A549 (cell line): ENCODE measurements around the gene NFE2. TPM values are rescaled to one million over a fixed set of nuclear protein-coding genes. Genes with fewer than 3 reads are reported as not detected.

ENCODE experiments used
- ATAC-seq, 2 experiments: fragments of 200-7000 bp in 1 of 2; fragments of >200 bp in 1 of 2; cut with Nextera tagmentation in 1 of 2; cut with Tn5 transposase in 1 of 2; 3 replicates each; pipeline versions ENCODE4 v1.8.0 to v1.9.1; 2018 to 2020; ENCODE audit warnings: mild to moderate bottlenecking in 1 of 2, moderate library complexity in 1 of 2
- CTCF ChIA-PET: fragments of 300-600 bp; sonication (Branson Sonifier 250); formaldehyde crosslinking; extraction: SDS; loops from one replicate; lab custom pipeline; 2021; ENCODE audit warnings: antibody characterized with exemption, inconsistent platforms; lab: Yijun Ruan, JAX
- POLR2A ChIA-PET: fragments of 350-600 bp; formaldehyde crosslinking; extraction: SDS; loops from one replicate; lab custom pipeline; 2021; ENCODE audit warnings: antibody characterized with exemption, inconsistent platforms; lab: Yijun Ruan, JAX
- DNase-seq, 2 experiments: peaks; one replicate each; pipeline versions ENCODE4 v3.0.0 to v3.0.0-alpha.2; 2011 to 2016; ENCODE audit warnings: low read depth in 1 of 2, low spot score in 1 of 2
- FAIRE-seq: peaks from 2 replicates; lab custom pipeline; 2011; peaks lifted over from hg19 to GRCh38; lab: Jason Lieb, UNC
- H3K27ac ChIP-seq, 2 experiments: fragments of >200 bp; sonication (Bioruptor Twin); formaldehyde crosslinking; 3 replicates each; pipeline ENCODE4 v1.5.1; 2016 to 2017
- H3K4me1 ChIP-seq: fragments of >200 bp; sonication (Bioruptor Twin); formaldehyde crosslinking; 3 replicates; pipeline ENCODE4 v1.6.1; 2016
- H3K4me2 ChIP-seq: fragments of >200 bp; sonication (Bioruptor Twin); formaldehyde crosslinking; 3 replicates; pipeline ENCODE4 v1.6.1; 2016
- H3K4me3 ChIP-seq: fragments of >200 bp; sonication (Bioruptor Twin); formaldehyde crosslinking; 3 replicates; pipeline ENCODE4 v1.5.1; 2016
- H3K9me3 ChIP-seq: fragments of >200 bp; sonication (Bioruptor Twin); formaldehyde crosslinking; 3 replicates; pipeline ENCODE4 v1.6.1; 2016
- CHD4 ChIP-seq: fragments of 200-600 bp; sonication (generic); IDR thresholded peaks from 2 replicates; pipeline ENCODE4 v1.6.1; 2016; ENCODE audit warnings: antibody characterized with exemption, mild to moderate bottlenecking, borderline replicate concordance
- EP300 ChIP-seq, 2 experiments: fragments of >200 bp; sonication (Bioruptor Twin); formaldehyde crosslinking; IDR thresholded peaks; 2 replicates in 1 of 2; 3 replicates in 1 of 2; pipeline ENCODE4 v1.6.1; 2016 to 2017
- HDAC2 ChIP-seq: fragments of 200-600 bp; sonication (generic); IDR thresholded peaks from 2 replicates; pipeline ENCODE4 v1.6.1; 2016
- HOXB13 ChIP-seq: fragments of 250-450 bp; sonication (Bioruptor Pico); IDR thresholded peaks from 2 replicates; pipeline ENCODE4 v1.5.0; 2020; ENCODE audit warnings: low read depth, mild to moderate bottlenecking, moderate library complexity
- HOXB5 ChIP-seq: fragments of 250-450 bp; sonication (Bioruptor Pico); IDR thresholded peaks from 2 replicates; pipeline ENCODE4 v1.5.0; 2020; ENCODE audit warnings: mild to moderate bottlenecking, moderate library complexity
- NR3C1 ChIP-seq: fragments of >200 bp; sonication (Bioruptor Twin); formaldehyde crosslinking; IDR thresholded peaks from 3 replicates; pipeline ENCODE4 v1.6.1; 2017
- POLR2AphosphoS2 ChIP-seq: conservative IDR thresholded peaks from 2 replicates; pipeline ENCODE4 v1.6.1; 2012; ENCODE audit warnings: low read length, improper control_type of control experiment, inconsistent platforms
- RAD21 ChIP-seq, 2 experiments: fragments of >200 bp in 1 of 2; sonication (Bioruptor Twin) in 1 of 2; formaldehyde crosslinking in 1 of 2; IDR thresholded peaks in 1 of 2; conservative IDR thresholded peaks in 1 of 2; 2 replicates in 1 of 2; 3 replicates in 1 of 2; pipeline ENCODE4 v1.6.1; 2012 to 2018; ENCODE audit warnings: inconsistent platforms in 1 of 2
- RARB ChIP-seq: fragments of 250-450 bp; sonication (Bioruptor Pico); IDR thresholded peaks from 2 replicates; pipeline ENCODE4 v1.8.0; 2021; ENCODE audit warnings: mild to moderate bottlenecking, moderate library complexity
- RCOR1 ChIP-seq: fragments of 150-350 bp; IDR thresholded peaks from 2 replicates; pipeline ENCODE4 v1.6.1; 2014; ENCODE audit warnings: antibody characterized with exemption, low read length, low read depth
- RFX5 ChIP-seq: fragments of 450-650 bp; IDR thresholded peaks from 2 replicates; pipeline ENCODE4 v1.7.1; 2014; ENCODE audit warnings: antibody characterized with exemption, mild to moderate bottlenecking, moderate library complexity
- TP53 ChIP-seq: fragments of 250-450 bp; sonication (Bioruptor Pico); IDR thresholded peaks from 2 replicates; pipeline ENCODE4 v1.5.0; 2021; ENCODE audit warnings: mild to moderate bottlenecking, moderate library complexity
- WGBS: methylation state at CpG from one replicate; pipeline ENCODE4 v1.1.6; 2017; ENCODE audit errors: missing lambda C conversion rate; 5-methylcytosine and 5-hydroxymethylcytosine counted together
- polyA plus RNA-seq, 4 experiments: library from polyadenylated mRNA; depleted of rRNA in 3 of 4; stranded (reverse); fragments of >200 nt; fragmentation: RNase III in 1 of 4; extraction: RNeasy Plus Mini Kit Qiagen cat#74134 plus additional on column Dnase treatment in 1 of 4; gene quantifications; 2 replicates in 3 of 4; 3 replicates in 1 of 4; pipeline ENCODE4 v1.2.3, GENCODE V29; 2011 to 2017
- TF ChIP-seq, protein P1 (sequence below): fragments of >200 bp; sonication (Bioruptor Twin); formaldehyde crosslinking; IDR thresholded peaks from 2 replicates; pipeline ENCODE4 v1.6.1; 2016
- TF ChIP-seq, protein P2 (sequence below): fragments of >200 bp; sonication (Bioruptor Twin); formaldehyde crosslinking; IDR thresholded peaks from 3 replicates; pipeline ENCODE4 v1.6.1; 2016
- TF ChIP-seq, protein P3 (sequence below): fragments of >200 bp; sonication (Bioruptor Twin); formaldehyde crosslinking; IDR thresholded peaks from 3 replicates; pipeline ENCODE4 v1.5.1; 2016
- TF ChIP-seq, protein P4 (sequence below): IDR thresholded peaks from 2 replicates; pipeline ENCODE4 v1.6.1; 2012

The NFE2 gene
- polyA plus RNA-seq, 2 of the 4 experiments (the other 2 are of a cell fraction) = 0.30 to 0.52 TPM

DNA sequence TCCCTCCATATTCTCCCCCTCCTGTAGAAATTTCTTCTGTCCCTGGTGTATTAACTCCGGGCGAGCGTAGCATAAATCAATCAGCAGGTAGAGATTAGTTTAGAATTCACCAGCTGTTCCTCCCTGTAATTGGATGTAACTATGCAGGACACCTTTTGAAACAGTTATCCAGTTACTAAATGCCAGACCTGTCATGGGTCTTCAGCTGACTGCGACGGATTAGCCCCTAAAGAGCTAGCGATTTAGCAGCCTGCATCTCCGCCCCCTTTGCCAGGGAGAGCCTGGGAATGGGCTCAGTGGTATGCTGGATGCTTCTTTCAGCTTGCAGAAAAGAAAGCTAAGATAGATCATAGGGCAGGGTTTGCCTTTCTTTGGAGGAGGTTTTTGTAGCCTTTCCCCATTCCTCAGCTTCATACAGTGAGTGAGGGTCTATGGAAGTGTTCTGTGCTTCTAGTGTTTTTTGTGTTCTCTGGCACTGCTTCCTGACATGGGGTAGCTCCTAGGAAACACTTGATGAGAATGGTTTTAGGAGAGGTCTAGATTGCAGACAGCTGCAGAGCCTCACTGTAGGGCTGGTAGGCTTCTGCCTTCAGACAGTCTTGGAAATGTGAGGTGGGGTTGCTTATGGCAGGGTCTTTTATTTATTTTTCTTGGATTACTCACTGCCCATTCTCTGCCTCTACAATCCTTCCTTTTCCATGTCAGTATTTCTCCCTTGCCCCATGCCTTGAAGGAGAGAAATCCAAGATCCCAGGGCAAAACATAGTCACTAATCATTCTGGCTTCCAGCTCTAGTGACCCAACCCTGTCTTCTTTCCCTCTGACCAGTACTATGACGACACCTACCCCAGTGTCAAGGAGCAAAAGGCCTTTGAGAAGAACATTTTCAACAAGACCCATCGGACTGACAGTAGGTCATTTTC, 40.8 kb upstream of the NFE2 start:
- Histone ChIP-seq H3K4me3 (no peak overlapping the region), H3K4me1 (no peaks in the 10 kb centered on the region), H3K9me3 (no peaks in the 10 kb centered on the region), H3K4me2 (no peak overlapping the region), H3K27ac (no peak overlapping the region)
- 95% methylated on average over 9 of the region's 9 CpGs for WGBS
- FAIRE-seq = no peak
- TF ChIP-seq TP53 (CRISPR knock-in tag) (no peak), RARB (CRISPR knock-in tag) (no peak)
- no peak for ATAC-seq
- ChIA-PET CTCF (interaction anchor here (0.6 to 5.8 kb wide), 13 partner anchors 8 to 90 kb away, joined by 3 to 52 read pairs (median 6); partner anchors contain the start of gene COPZ1), POLR2A (interaction anchor here (1.0 to 1.2 kb wide), 2 partner anchors 18 to 27 kb away, joined by 3 to 8 read pairs; no protein-coding TSS in a partner anchor)
- no peak for DNase-seq

DNA sequence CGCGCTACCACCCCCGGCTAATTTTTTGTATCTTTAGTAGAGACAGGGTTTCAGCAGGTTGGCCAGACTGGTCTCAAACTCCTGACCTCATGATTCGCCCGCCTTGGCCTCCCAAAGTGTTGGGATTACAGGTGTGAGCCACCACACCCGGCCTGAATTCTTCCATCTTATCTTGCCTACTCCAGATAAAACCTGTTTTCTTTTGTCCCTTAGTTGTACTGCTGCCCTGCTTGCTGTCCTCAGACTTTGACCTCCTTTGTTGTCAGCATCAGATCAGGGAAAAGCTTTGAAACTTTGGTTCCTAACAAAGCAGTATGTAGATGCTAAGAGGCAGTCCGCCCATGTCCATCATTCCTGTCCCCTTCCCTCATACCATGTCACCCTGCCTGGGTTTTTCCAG, 40.0 kb upstream of the NFE2 start:
- FAIRE-seq = no peak
- Histone ChIP-seq H3K4me3 (no peak overlapping the region), H3K4me2 (no peak overlapping the region), H3K27ac (no peak overlapping the region), H3K9me3 (no peaks in the 10 kb centered on the region), H3K4me1 (no peaks in the 10 kb centered on the region)
- ATAC-seq = no peak
- 91% methylated on average over 7 of the region's 7 CpGs for WGBS
- ChIA-PET CTCF (interaction anchor here (0.8 to 5.8 kb wide), 11 partner anchors 7 to 89 kb away, joined by 3 to 52 read pairs (median 6); partner anchors contain the start of gene COPZ1), POLR2A (interaction anchor here (1.2 kb wide), 1 partner anchor 18 kb away, joined by 8 read pairs; no protein-coding TSS in a partner anchor)
- no peak for TF ChIP-seq NR3C1
- DNase-seq = no peak

DNA sequence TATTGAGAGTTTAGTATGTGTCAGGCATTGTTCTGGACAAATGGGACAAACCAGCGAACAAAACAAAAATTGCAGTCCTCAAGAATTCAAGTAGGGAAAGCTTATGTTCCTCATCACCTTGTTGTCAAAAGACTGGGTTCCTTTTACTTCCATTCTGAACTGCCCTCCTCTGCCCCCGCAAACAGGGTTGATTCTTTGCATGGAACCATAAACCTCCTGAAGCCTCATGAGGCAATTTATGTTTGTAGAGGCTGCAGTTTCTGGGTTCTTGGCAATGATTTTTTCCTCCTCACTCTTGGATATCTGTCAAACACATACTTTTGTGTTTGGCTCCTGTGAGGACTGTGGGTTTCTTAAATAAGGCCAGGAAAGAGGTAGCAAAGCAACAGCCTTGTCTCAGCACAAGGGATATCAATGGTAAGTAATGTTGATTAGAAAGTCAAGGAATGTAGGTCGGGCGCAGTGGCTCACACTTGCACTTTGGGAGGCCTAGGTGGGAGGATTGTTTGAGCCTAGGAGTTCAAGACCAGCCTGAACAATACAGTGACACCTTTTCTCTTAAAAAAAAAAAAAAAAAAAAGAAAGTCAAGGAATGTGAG, 38.0 kb upstream of the NFE2 start:
- TF ChIP-seq HOXB13 (CRISPR knock-in tag) = no peak
- no peak for TF ChIP-seq RFX5
- no peak overlapping the region for H3K27ac ChIP-seq
- no peak overlapping the region for H3K4me2 ChIP-seq
- H3K9me3 ChIP-seq = no peaks in the 10 kb centered on the region
- no peak overlapping the region for H3K4me3 ChIP-seq
- whole genome bisulfite sequencing = 95% methylated on average over 4 of the region's 4 CpGs
- FAIRE-seq = no peak
- no peak for ATAC-seq
- ChIA-PET CTCF (interaction anchor here (1.0 to 8.3 kb wide), 5 partner anchors 14 to 100 kb away, joined by 3 to 125 read pairs (median 22); partner anchors contain the start of gene COPZ1), POLR2A (no interaction called here)
- no peak for DNase-seq
- H3K4me1 ChIP-seq = 0 out of 3 replicates have a peak, but pooled peaks cover 2% of the 10 kb centered on the region

DNA sequence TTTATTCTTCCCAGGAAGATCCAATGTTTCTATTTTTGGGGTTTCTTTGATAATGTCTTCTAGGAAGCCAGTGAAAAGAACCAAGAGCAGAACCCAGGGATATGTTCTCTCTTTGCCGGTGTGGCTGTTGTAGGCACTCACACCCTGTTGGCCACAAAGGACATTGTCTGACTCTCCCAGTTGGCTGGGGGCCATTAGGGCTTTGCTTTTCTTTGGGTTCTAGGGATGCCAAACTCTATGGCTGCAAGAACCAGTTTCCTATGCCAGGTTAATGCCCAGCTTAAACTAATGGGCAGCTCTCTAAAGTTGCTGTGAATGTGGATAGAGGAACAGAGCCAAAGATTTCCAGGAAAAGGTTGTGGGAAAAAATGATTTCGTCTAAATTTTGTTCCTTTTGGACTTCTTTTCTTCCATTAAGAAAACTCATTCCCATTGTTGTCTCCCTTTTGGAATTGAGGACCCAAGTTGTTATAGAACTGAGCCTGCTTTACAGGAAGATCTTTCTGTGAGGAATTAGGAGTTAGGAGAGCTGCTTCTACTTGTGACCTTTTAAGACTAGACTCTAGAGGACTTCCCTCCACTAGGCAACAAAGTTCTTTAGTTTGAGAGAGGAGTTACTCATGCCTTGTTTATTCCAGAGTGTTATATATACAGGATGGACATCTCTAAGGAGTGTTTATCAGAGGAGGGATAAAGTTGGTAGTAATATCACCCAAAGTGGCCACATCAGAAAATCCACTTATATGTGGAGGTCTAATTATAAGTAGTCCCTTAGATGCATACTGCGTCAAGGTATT, 37.2 kb upstream of the NFE2 start:
- ATAC-seq = no peak

More for the DNA sequence above, 37.2 kb upstream of the NFE2 start:
- CTCF ChIA-PET = interaction anchor here (1.0 to 8.3 kb wide), 12 partner anchors 9 to 101 kb away, joined by 3 to 125 read pairs (median 10); partner anchors contain the start of gene COPZ1
- WGBS = 91% methylated on average over 3 of the region's 3 CpGs
- Histone ChIP-seq H3K4me2 (no peak overlapping the region), H3K9me3 (no peaks in the 10 kb centered on the region), H3K4me3 (no peak overlapping the region), H3K4me1 (0 out of 3 replicates have a peak, but pooled peaks cover 2% of the 10 kb centered on the region), H3K27ac (no peak overlapping the region)
- TF ChIP-seq, protein P1, sequence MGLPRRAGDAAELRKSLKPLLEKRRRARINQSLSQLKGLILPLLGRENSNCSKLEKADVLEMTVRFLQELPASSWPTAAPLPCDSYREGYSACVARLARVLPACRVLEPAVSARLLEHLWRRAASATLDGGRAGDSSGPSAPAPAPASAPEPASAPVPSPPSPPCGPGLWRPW = no peak
- TF ChIP-seq CHD4 (no peak), RAD21 (conservative IDR thresholded peaks at IDR 0.05 in 1 of 2, IDR thresholded peaks at IDR 0.05 in 1 of 2) (no peak), EP300 (IDR thresholded peaks at IDR 0.05) (no peak), RCOR1 (no peak), RFX5 (no peak), POLR2AphosphoS2 (no peak), HOXB13 (CRISPR knock-in tag) (no peak), HOXB5 (no peak), HDAC2 (no peak)
- TF ChIP-seq, protein P2, sequence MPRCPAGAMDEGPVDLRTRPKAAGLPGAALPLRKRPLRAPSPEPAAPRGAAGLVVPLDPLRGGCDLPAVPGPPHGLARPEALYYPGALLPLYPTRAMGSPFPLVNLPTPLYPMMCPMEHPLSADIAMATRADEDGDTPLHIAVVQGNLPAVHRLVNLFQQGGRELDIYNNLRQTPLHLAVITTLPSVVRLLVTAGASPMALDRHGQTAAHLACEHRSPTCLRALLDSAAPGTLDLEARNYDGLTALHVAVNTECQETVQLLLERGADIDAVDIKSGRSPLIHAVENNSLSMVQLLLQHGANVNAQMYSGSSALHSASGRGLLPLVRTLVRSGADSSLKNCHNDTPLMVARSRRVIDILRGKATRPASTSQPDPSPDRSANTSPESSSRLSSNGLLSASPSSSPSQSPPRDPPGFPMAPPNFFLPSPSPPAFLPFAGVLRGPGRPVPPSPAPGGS = no peak
- TF ChIP-seq, protein P3, sequence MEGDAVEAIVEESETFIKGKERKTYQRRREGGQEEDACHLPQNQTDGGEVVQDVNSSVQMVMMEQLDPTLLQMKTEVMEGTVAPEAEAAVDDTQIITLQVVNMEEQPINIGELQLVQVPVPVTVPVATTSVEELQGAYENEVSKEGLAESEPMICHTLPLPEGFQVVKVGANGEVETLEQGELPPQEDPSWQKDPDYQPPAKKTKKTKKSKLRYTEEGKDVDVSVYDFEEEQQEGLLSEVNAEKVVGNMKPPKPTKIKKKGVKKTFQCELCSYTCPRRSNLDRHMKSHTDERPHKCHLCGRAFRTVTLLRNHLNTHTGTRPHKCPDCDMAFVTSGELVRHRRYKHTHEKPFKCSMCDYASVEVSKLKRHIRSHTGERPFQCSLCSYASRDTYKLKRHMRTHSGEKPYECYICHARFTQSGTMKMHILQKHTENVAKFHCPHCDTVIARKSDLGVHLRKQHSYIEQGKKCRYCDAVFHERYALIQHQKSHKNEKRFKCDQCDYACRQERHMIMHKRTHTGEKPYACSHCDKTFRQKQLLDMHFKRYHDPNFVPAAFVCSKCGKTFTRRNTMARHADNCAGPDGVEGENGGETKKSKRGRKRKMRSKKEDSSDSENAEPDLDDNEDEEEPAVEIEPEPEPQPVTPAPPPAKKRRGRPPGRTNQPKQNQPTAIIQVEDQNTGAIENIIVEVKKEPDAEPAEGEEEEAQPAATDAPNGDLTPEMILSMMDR = no peak
- TF ChIP-seq, protein P4, sequence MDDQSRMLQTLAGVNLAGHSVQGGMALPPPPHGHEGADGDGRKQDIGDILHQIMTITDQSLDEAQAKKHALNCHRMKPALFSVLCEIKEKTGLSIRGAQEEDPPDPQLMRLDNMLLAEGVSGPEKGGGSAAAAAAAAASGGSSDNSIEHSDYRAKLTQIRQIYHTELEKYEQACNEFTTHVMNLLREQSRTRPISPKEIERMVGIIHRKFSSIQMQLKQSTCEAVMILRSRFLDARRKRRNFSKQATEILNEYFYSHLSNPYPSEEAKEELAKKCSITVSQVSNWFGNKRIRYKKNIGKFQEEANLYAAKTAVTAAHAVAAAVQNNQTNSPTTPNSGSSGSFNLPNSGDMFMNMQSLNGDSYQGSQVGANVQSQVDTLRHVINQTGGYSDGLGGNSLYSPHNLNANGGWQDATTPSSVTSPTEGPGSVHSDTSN = no peak
- DNase-seq (no peak), FAIRE-seq (no peak)
- POLR2A ChIA-PET = interaction anchor here (0.6 to 1.9 kb wide), 3 partner anchors 13 to 57 kb away, joined by 3 to 10 read pairs (median 3); partner anchors contain the start of genes COPZ1 and HNRNPA1
